Mammary epithelial cell (primary cell): ENCODE results near the gene PIP5KL1.

ENCODE experiments used
- EZH2 ChIP-seq: IDR thresholded peaks from 2 replicates; pipeline ENCODE4 v1.6.1; 2012; ENCODE audit warnings: low read length, inconsistent platforms, borderline replicate concordance
- TF ChIP-seq, protein P1 (sequence below), 2 donors: IDR thresholded peaks in 1 of 2; conservative IDR thresholded peaks in 1 of 2; 2 replicates each; pipeline ENCODE4 v1.5.1; 2011 to 2012; ENCODE audit warnings: inconsistent platforms in 2 of 2, low read length in 2 of 2, mild to moderate bottlenecking in 2 of 2, control low read depth in 1 of 2, low read depth in 1 of 2; ENCODE audit not compliant: insufficient read depth in 1 of 2; ENCODE audit errors: extremely low read depth in 1 of 2

DNA sequence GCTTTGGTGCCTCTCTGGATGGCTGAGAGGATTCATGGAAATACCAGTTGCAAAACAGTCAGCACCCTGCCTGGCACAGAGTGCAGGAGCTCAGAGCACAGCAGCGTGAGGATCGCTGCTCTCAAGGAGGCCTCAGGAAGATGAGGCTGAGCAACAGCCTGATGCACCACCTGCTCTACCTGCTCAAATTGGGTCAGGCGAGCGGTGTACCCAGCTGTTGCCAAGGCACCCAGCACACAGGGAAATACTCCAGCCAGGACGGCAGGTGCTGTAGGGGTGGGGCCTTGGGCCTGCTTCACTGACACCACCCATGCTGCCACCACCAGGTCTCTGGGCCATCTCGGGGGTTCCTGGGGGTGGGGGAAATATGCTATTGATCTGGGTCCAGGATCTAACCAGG lies 45.9 kb upstream of the PIP5KL1 start:
- TF ChIP-seq, protein P1, sequence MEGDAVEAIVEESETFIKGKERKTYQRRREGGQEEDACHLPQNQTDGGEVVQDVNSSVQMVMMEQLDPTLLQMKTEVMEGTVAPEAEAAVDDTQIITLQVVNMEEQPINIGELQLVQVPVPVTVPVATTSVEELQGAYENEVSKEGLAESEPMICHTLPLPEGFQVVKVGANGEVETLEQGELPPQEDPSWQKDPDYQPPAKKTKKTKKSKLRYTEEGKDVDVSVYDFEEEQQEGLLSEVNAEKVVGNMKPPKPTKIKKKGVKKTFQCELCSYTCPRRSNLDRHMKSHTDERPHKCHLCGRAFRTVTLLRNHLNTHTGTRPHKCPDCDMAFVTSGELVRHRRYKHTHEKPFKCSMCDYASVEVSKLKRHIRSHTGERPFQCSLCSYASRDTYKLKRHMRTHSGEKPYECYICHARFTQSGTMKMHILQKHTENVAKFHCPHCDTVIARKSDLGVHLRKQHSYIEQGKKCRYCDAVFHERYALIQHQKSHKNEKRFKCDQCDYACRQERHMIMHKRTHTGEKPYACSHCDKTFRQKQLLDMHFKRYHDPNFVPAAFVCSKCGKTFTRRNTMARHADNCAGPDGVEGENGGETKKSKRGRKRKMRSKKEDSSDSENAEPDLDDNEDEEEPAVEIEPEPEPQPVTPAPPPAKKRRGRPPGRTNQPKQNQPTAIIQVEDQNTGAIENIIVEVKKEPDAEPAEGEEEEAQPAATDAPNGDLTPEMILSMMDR (conservative IDR thresholded peaks at IDR 0.05 in 1 of 2, IDR thresholded peaks at IDR 0.05 in 1 of 2; ENCODE audit: extremely low read depth in 1 of 2, insufficient read depth in 1 of 2, low read depth in 1 of 2, low read length in 2 of 2) = no peak
- TF ChIP-seq EZH2 = no peak
